HG03442 (cell line): Measurements from ENCODE around the gene UGT1A1.

Experiments
- ATAC-seq: cut with Tn5 transposase; IDR thresholded peaks from one replicate; pipeline ENCODE4 v1.9.1; 2021; ENCODE audit warnings: mild to moderate bottlenecking, moderate library complexity; ENCODE audit not compliant: unreplicated experiment

Gene UGT1A1

DNA sequence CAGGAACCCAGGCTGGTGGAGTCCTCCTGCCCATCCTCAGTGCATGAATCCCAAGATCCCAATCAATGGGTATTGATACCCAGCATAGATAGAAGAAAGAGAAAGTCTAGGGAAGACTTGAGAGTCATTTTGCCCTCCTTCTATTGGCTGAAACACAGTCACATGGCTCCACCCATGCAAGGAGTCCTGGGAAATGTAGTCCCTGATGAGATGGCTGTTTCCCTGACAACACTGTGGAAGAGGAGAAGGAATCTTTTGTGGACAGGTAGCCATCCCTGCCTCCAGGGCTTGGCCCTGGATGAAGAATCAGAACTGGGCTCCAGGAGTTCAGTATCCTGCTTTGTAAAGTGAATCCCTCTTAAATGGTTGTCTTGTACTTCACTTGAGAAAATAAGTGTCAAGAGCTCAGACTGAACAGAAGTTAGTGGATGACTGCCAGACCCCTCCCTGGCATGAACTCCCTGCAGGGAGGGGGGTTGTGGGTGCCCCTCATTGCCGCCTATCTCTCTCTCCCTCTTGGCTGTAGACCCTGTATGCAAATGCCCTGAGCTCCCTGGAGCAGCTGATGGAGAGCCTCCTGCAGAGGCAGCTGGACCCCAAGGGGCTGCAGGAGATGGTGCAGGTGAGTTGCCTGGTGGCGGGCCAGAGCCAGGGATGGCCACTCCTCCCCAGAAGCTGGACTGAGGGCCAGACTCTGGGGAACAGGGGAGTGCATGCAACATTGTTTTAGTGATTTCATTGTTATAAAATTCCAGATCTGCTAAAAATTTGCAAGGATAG lies 54.2 kb downstream of the UGT1A1 start:
- ATAC-seq: no peak

DNA sequence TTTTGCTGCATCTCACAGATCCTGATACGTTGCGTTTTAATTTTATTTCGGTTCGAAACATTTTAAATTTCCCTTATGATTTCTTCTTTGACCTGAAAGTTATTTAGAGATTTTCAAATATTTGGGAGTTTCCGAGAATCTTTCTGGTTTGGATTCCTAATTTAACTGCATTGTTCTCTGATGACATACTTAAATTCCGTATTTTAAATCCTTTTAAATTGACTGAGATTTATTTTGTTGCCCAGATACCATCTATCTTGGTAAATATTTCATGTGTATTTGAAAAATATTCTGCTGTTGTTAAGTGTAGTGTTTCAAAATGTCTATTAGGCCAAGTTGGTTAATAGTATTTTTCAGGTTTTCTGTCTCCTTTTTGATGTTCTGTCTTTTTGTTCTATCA lies 55.8 kb downstream of the UGT1A1 start:
- ATAC-seq: no peak

DNA sequence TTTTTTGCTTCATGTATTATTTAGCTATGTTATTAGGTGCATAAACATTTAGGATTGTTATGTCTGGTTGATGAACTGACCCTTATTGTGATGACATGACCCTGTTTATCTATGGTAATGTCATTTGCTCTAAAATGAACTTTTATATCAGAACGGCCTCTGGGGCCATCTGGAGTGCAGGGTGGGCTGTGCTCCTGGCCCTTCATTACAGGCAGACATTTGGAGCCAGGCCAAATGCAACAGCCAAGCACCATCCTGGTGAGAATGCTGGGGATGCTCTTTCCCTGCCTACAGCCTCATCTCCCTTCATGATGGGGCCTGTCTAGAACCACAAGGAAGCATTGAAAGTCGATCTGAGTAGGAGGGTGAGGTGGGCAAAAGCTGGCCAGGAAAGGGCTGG lies 56.3 kb downstream of the UGT1A1 start:
- ATAC-seq: no peak

DNA sequence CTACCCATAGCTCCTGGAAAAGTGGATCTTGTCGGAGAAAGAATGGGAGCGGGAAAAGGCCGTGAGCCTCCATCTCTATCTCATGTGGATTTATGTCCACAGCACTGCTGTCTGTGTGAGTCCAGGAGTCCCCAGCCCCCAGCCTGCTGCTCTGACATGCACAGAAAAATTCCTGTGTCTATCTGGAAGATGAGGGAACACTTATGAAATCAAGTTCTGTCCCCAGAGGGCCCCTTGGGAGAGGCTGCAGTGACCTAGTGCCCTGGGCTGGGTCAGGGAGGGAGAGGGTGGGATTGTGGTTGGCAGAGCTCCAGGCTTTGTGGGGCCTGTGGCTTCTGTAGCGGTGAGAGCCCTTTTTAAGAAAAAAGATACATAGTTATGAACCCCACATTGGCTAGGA lies 56.7 kb downstream of the UGT1A1 start:
- ATAC-seq: no peak

DNA sequence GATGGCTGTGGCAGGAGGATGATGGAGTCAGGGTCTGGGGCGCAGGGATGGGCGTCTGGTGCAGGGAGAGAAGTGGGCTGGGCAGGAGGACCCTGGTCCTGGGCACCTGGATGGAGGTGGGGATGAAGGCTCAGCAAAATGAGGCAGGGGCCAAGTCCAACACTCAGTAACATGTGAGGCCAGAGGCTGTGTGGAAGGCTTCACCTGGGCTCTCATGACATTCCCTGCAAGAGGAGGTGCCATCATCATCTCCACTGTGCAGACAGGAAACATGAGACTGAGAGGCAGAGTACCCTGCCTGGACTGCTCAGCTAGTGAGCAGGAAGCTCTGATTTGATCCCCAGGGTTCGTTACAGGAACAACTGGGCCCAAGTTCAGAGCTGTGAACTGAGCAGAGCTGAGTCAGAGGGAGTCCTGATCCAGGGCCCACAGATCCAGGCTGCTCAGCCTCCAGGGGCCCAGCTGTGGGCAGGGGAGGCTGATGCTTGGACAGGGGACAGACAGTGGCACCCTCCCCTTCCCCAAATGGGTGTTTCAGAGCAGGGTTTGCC lies 57.4 kb downstream of the UGT1A1 start:
- ATAC-seq: no peak

DNA sequence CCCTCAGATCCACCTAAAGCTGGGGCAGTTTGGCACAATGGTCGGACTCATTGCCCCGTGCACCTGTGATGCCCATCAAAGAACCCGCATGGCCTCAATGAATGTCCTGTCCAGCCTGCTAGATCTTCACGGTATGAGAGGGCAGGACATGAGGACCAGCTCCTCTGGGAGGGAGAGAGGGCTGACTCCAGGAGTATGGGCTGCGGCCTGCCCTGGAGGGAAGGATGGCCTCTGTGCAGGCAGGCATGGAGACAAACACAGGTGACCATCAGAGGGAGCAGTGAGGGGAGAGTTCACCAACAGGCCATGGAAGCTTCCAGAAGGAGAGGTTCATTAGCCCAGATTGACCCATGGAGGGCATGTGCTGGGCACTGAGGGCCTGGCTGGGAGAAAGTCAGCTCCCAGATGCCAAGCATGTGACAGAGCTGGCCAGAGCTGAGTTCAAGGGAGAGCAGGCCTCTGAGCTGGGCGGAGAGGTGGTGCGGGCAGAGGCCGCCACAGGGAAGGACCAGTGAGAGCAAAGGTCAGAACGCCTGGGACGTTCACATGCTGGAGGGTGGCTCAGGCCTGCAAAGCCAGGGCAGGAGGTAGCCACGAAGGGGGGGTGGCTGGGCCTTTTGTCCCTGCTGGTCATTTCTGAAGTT lies 58.0 kb downstream of the UGT1A1 start:
- ATAC-seq: no peak

DNA sequence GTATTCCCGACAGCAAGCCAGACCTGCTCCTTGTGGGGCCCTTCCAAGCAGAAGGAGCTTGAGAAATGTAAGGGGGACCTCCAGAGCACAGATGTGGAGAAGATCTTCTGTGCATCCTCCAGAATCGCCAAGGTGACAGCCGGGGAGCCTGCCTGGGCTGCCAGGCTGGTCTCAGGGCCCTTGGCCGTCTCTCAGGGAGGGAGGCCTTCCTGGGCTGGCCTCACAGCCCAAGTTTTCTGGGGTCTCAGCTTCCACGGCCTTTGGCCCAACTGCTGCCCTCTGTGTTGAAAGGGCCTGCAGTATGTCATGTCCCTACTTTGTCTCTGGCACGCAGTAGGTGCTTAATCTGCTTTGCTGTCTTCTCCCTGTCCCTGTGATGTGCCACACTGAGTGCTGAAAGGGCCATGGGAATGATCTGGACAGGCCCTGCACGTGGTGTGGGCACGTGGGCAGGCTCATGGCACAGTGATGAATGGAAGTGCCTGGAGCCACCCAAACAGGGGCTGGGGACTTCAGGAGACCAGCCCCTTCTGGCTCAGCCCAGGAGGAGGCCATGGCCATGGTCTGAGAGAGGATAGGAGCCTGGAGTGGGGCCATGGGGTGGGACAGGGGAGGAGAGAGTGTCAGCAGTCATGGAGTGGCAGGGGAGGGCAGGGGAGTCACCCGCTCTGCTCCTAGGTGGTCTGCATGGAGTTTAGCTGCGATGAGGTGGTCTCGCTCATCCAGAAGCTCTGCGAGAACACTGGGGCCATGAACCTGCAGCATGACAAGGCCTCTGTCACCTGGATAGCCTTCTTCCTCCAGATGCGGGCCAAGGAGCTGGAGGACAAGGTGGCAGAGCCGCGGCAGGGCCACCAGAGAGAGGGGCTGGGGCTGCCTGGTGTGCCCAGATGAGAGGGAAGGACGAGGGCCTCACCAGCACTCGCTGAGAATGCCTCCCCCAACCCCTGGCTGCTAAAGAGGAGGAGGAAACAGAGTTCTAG lies 58.9 kb downstream of the UGT1A1 start:
- no peak for ATAC-seq

DNA sequence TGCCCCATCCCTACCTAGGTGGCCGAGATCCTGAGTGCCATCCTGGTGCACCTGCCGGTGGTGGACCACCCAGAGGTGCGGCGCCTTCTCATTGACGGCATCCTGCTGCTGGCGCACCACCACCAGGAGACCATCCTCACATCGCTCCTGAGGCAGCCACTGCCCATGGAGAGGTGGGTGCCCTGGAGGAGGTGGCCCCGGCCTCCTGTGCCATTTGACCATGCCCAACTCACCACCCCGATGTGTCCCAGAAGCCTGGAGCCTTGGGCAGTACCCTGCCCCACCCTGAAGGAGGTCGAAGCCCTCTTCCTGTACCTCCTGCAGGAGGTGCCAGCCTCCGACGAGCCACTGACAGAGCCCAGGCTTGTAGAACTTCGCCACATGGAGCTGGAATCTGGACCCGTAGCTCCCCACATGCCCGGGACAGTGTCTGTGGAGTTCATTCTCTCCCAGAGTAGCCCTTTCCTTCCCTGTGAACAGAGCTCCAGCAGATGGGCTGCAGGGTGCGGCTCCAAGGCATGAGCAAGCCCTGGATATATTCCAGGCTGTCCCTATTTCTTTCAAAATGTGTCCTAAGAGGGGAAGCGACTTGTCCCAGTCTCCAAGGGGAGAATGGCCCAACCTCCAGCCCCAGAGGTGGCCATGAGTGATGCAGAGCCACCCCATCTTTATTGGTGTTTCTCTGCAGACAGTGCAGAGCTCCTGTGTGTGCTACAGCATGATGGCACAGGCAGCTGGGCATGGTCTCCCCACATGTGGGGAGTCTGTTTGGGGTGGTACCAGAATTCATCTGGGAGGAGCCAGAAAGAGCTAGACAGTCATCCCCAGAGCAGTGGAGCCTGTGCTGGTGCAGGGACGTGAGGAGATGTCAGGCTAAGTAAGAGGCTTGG lies 60.1 kb downstream of the UGT1A1 start:
- no peak for ATAC-seq

DNA sequence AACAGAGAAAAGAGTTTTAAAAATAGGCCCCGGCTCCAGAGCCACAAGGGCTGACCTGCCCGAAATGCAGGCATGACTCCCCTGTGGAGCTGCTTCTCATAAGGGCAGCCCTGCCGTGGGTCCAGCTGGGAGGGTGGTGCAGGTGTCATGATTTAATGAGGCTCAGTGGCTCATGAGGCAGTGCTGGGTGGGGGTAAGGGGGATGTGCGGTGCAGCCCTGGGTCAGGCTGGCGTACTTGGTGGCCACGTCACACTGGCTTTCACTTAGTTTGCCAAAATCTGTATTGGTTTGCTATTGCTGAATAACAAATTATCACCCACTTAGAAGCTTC lies 60.7 kb downstream of the UGT1A1 start:
- ATAC-seq: no peak

DNA sequence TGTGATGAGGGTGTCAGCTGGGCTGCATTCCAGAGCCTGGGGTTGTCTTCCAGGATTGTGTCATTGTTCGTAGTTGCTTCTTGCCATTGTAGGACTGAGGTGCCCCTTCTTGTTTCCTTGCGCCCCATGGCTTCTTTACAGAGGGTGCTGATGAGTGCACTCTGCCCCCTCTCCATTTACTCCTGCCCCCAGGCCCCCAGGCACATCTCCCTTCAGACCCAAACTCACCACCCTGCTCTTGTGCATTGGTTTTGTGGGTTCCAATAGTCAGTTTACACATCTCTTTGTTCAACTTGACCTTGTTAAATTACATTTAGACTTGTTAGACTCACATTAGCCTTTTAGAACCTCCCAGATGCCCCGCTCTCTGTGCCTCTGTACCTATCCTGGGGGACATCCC lies 61.1 kb downstream of the UGT1A1 start:
- ATAC-seq: no peak

DNA sequence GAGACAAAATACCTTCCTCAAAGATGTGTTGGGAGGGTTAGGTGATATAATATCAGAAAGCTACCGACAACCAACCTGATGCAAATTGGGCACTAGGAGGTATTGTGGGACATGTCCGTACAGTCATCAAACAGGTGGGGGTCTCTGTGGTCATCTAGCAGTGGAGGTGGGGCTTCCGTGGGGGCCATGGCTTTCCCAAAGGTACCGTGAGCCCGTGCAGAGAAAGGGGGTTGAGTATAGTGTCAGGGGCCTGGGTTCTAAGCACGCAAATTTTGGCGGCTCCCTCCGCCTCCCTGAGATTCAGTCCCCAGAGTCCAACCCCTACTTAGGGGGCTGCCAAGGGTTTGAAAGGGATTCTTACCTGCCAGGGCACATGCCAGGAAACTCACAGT lies 61.6 kb downstream of the UGT1A1 start:
- no peak for ATAC-seq

DNA sequence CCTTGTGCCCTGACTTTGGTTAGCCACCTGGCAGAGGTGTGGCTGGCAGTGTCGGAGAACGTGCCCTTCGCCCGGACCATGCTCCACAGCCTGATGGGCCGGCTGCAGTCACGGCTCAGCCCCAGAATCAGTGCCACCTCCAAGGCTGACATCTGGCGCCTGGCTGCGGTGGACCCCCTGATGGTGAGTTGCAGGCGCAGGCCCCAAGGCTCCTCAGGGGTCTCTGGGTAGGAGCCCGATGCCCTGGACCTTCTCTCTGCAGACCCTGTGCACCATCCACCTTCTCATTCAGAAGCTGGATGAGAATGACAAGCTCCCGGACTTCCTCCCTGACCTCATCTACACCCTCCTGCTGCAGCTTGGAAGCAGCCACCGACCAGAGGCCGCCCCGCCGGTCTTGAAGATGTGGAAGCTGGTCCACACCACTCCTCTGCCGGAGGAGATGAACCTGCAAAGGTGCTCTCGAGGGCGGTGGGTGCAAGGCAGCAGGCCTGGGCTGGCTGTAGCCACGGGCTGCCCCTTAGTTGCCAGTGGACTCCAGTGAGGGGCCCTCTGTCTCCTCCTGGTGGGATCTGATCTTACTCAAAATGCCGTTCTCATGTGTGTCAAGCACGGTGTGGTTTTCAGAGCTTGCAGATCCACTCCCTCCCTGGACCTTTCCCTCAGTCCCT lies 62.2 kb downstream of the UGT1A1 start:
- no peak for ATAC-seq
